Gastroesophageal sphincter (tissue), 3 donors: ENCODE results near the gene ZBTB46.

Source experiments
- POLR2A ChIP-seq, 2 donors: fragments of 450-650 bp; IDR thresholded peaks; one replicate each; pipeline ENCODE4 v1.6.1; 2017; ENCODE audit warnings: antibody characterized with exemption in 2 of 2, mild to moderate bottlenecking in 2 of 2, moderate library complexity in 1 of 2
- POLR2AphosphoS5 ChIP-seq: sonication (generic); formaldehyde crosslinking; IDR thresholded peaks from one replicate; pipeline ENCODE4 v1.6.1; 2017; ENCODE audit warnings: antibody characterized with exemption
- TF ChIP-seq, protein P1 (sequence below), 4 experiments: fragments of 200-600 bp in 2 of 4; fragments of 450-650 bp in 2 of 4; sonication (generic) in 1 of 4; IDR thresholded peaks; one replicate each; pipeline ENCODE4 v1.5.1; 2017 to 2019; ENCODE audit warnings: antibody characterized with exemption in 4 of 4, mild to moderate bottlenecking in 2 of 4, moderate library complexity in 2 of 4

GRCh38 chr20:63699466-63700198 is 131.4 kb downstream of the ZBTB46 start:
- TF ChIP-seq, protein P1, sequence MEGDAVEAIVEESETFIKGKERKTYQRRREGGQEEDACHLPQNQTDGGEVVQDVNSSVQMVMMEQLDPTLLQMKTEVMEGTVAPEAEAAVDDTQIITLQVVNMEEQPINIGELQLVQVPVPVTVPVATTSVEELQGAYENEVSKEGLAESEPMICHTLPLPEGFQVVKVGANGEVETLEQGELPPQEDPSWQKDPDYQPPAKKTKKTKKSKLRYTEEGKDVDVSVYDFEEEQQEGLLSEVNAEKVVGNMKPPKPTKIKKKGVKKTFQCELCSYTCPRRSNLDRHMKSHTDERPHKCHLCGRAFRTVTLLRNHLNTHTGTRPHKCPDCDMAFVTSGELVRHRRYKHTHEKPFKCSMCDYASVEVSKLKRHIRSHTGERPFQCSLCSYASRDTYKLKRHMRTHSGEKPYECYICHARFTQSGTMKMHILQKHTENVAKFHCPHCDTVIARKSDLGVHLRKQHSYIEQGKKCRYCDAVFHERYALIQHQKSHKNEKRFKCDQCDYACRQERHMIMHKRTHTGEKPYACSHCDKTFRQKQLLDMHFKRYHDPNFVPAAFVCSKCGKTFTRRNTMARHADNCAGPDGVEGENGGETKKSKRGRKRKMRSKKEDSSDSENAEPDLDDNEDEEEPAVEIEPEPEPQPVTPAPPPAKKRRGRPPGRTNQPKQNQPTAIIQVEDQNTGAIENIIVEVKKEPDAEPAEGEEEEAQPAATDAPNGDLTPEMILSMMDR (IDR thresholded peaks at IDR 0.05), result no peak
- TF ChIP-seq POLR2A (IDR thresholded peaks at IDR 0.05), result no peak
- TF ChIP-seq POLR2AphosphoS5, result no peak
